Osteoblast (primary cell): Measurements from ENCODE around the gene MANEAL. TPM values are rescaled to one million over a fixed set of nuclear protein-coding genes. Genes with fewer than 3 reads are reported as not detected.
A peak's percentile ranks its signal among the peaks of the same experiment; 100 is the strongest.

Experiments
- DNase-seq: peaks from one replicate; pipeline ENCODE4 v3.0.0; 2011; ENCODE audit warnings: low spot score, mixed read lengths; ENCODE audit not compliant: insufficient read length; ENCODE audit errors: missing footprints
- H2AFZ ChIP-seq: 2 replicates; pipeline ENCODE4 v1.6.0; 2011; ENCODE audit warnings: mild to moderate bottlenecking, low read length
- H3K27ac ChIP-seq: 2 replicates; pipeline ENCODE4 v1.5.1; 2011; ENCODE audit warnings: mild to moderate bottlenecking, low read depth, low read length, moderate library complexity
- H3K27me3 ChIP-seq: 2 replicates; pipeline ENCODE4 v1.6.0; 2012; ENCODE audit warnings: mild to moderate bottlenecking, control low read depth, inconsistent platforms, low read length, moderate library complexity; ENCODE audit not compliant: insufficient read depth
- H3K36me3 ChIP-seq: 2 replicates; pipeline ENCODE4 v1.5.1; 2011; ENCODE audit warnings: mild to moderate bottlenecking, low read length, control low read depth, moderate library complexity; ENCODE audit not compliant: insufficient read depth
- H3K4me1 ChIP-seq: 2 replicates; pipeline ENCODE4 v1.5.1; 2011; ENCODE audit warnings: mild to moderate bottlenecking, low read length, control low read depth, moderate library complexity; ENCODE audit not compliant: insufficient read depth
- H3K4me2 ChIP-seq: 2 replicates; pipeline ENCODE4 v1.6.0; 2011; ENCODE audit warnings: mild to moderate bottlenecking, low read length; ENCODE audit not compliant: insufficient read depth
- H3K4me3 ChIP-seq: fragments of 200-600 bp; sonication (generic); 3 replicates; pipeline ENCODE4 v1.5.1; 2012; ENCODE audit warnings: mild to moderate bottlenecking, low read length, inconsistent platforms; ENCODE audit not compliant: insufficient read depth
- H3K79me2 ChIP-seq: 2 replicates; pipeline ENCODE4 v1.6.0; 2012; ENCODE audit warnings: mild to moderate bottlenecking, low read length, control low read depth, inconsistent platforms; ENCODE audit not compliant: insufficient read depth
- H3K9me3 ChIP-seq: 2 replicates; pipeline ENCODE4 v1.5.1; 2011; ENCODE audit warnings: low read depth, low read length, control low read depth
- H4K20me1 ChIP-seq: 2 replicates; pipeline ENCODE4 v1.6.0; 2012; ENCODE audit warnings: mild to moderate bottlenecking, low read length, control low read depth; ENCODE audit not compliant: insufficient read depth
- CTCF ChIP-seq: IDR thresholded peaks from 2 replicates; pipeline ENCODE4 v1.5.1; 2011; ENCODE audit warnings: mild to moderate bottlenecking, low read depth, low read length, moderate library complexity; ENCODE audit errors: extremely low read depth
- total RNA-seq: library from RNA; depleted of rRNA; stranded (reverse); fragments of >200 nt; gene quantifications from 2 replicates; pipeline ENCODE4 v1.2.3, GENCODE V29; 2012

MANEAL gene
- total RNA-seq, 1 donor = 0.36 TPM

DNA sequence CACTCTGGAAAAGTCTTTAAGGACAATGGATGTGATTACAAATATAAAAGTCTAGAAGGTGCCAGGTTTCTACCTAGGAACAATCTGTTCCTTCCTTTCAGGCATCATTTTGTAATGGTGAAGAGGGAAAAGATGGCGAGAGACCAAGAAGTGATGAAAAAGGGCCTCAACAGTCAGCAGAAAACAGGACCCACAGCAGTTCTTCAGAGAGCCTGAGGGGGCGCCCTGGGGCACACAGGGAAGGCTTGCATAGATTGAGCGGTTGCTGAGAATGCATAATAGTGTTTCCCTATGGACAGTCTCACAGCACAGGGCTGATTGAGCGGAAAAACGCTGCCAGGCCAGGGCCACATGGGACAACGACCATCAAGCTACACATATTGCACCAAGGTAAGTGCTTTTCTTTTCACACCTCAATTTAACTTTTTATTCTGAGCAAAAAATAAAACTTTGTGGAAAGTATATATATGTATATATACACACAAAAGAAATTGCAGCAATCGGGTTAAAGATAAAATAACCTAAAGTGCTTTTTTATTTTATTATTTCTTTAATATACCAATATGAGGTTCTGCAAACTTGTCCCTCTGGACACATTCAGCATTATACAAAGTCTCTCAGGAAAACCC, 17.5 kb downstream of the MANEAL start:
- Histone ChIP-seq H3K4me2 (no peak overlapping the region), H3K27ac (peak overlapping the region; percentile 66), H4K20me1 (peaks cover 35% of the 10 kb centered on the region), H3K79me2 (peaks cover 53% of the 10 kb centered on the region), H3K36me3 (peaks cover 32% of the 10 kb centered on the region), H3K27me3 (no peaks in the 10 kb centered on the region), H3K4me3 (no peak overlapping the region), H3K4me1 (peaks cover 29% of the 10 kb centered on the region), H3K9me3 (no peaks in the 10 kb centered on the region), H2AFZ (no peak overlapping the region)
- TF ChIP-seq CTCF = peak; percentile 92
- peak; percentile 94 for DNase-seq

- Histone ChIP-seq H3K27me3 (no peaks in the 10 kb centered on the region), H3K36me3 (peaks cover 41% of the 10 kb centered on the region), H4K20me1 (peaks cover 23% of the 10 kb centered on the region), H3K79me2 (peaks cover 37% of the 10 kb centered on the region), H3K9me3 (no peaks in the 10 kb centered on the region), H3K27ac (no peak overlapping the region), H3K4me2 (no peak overlapping the region), H2AFZ (no peak overlapping the region), H3K4me1 (peaks cover 21% of the 10 kb centered on the region), H3K4me3 (no peak overlapping the region)
- DNase-seq = no peak
- no peak for TF ChIP-seq CTCF
Measured at GRCh38 chr1:37813529-37814145, 20.0 kb downstream of the MANEAL start.

GRCh38 chr1:37814252-37814651, 20.6 kb downstream of the MANEAL start:
- Histone ChIP-seq H3K4me3 (no peak overlapping the region), H3K27ac (no peak overlapping the region), H3K79me2 (peaks cover 37% of the 10 kb centered on the region), H3K4me1 (peaks cover 18% of the 10 kb centered on the region), H2AFZ (no peak overlapping the region), H4K20me1 (peaks cover 23% of the 10 kb centered on the region), H3K36me3 (peaks cover 45% of the 10 kb centered on the region), H3K4me2 (no peak overlapping the region), H3K9me3 (no peaks in the 10 kb centered on the region), H3K27me3 (no peaks in the 10 kb centered on the region)
- TF ChIP-seq CTCF = no peak
- DNase-seq = no peak

DNA sequence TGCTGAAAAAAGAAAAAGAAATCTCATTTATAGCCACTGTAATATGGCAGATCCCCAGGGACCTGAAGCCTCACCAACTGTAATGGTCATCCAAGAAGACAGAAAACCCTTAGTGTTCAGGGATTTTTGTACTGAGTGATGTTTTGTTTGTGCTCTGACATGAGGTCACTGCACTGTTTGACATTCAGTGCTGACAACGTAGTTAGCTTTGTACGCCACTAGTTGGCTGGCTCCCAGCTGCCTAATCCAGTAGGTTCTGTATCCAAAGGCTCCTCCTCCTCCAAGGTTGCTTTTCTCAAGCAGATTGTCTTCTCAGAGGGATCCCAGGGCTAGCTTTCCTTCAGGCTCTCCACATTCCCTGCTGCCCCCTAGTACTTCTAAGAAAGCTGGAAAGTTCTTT, 23.8 kb downstream of the MANEAL start:
- no peak for TF ChIP-seq CTCF
- Histone ChIP-seq H3K27ac (no peak overlapping the region), H3K27me3 (no peaks in the 10 kb centered on the region), H3K36me3 (peaks cover 58% of the 10 kb centered on the region), H4K20me1 (peaks cover 11% of the 10 kb centered on the region), H3K9me3 (no peaks in the 10 kb centered on the region), H2AFZ (no peak overlapping the region), H3K4me3 (no peak overlapping the region), H3K79me2 (peaks cover 17% of the 10 kb centered on the region), H3K4me2 (no peak overlapping the region), H3K4me1 (peaks cover 5% of the 10 kb centered on the region)
- no peak for DNase-seq
